Measurements from ENCODE around the gene PRKCZ. TPM values are rescaled to one million over a fixed set of nuclear protein-coding genes. Genes with fewer than 3 reads are reported as not detected.

Gene PRKCZ
- total RNA-seq, 1 experiment from 2014 or later: 1.9 TPM

DNA sequence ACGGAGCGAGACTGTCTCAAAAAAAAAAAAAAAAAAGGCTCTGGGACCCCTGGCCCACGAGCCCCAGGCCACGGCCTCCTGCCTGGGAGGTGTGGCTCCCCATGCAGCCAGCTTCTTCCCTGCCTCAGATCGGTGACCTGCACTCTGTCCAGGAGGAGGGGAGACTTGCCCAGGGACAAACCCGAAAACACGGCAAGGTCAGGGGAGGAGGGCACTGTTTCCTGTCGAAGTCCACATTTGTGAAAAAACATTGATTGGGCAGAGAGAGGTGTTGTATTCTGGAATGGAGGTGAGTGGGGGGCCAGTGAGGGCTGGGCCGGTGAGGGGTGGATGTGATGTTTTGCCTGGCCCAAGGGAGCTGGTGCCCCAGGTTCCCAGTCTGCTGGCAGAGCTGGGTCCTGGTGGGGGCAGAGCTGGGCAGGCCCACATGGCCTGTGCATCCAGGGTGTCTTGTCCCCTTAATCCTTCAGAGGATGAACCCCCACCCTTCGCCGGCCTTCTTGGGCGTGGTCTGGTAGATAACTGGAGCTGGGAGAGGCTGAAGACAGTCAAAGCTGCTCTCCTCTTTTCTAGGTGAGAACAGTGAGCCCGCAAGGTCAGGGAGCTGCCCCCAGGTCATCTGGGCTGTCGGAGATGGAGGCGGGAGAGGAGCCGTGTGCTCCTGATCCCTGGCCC lies 156.7 kb downstream of the PRKCZ start:
- no TSS peak for BruUV-seq (replicated peaks)
- DNase-seq (ENCODE audit: low spot score): no peak
- H3K27ac ChIP-seq (ENCODE audit: low read depth, low read length, poor library complexity, severe bottlenecking): no peak overlapping the region
- POLR2A ChIA-PET (ENCODE audit: low non-redundant PET): interaction anchor here (1.0 kb wide), 1 partner anchor 320 kb away, joined by 4 read pairs; the partner anchor contains the start of gene PANK4
- H3K4me3 ChIP-seq (ENCODE audit: low read depth, low read length, poor library complexity, severe bottlenecking): no peak overlapping the region
- intact Hi-C loops (cut with micrococcal nuclease; ENCODE audit: unreplicated experiment): no loop called here
- H3K4me1 ChIP-seq (ENCODE audit: insufficient read depth, low read length, poor library complexity, severe bottlenecking): peaks cover 20% of the 10 kb centered on the region
- H3K27me3 ChIP-seq (replicated peaks; ENCODE audit: insufficient read depth, low read depth, low read length, poor library complexity): no peaks in the 10 kb centered on the region
- CTCF ChIA-PET: interaction anchor here (0.6 kb wide), 1 partner anchor 95 kb away, joined by 8 read pairs; no protein-coding TSS in a partner anchor
- no peak for TF ChIP-seq CTCF (conservative IDR thresholded peaks at IDR 0.05; ENCODE audit: low read depth, low read length)
- no peak for TF ChIP-seq EZH2 (IDR thresholded peaks at IDR 0.05; ENCODE audit: borderline replicate concordance, low read depth, low read length, poor library complexity, severe bottlenecking)
- no peaks in the 10 kb centered on the region for H3K9me3 ChIP-seq (ENCODE audit: low read depth, low read length, poor library complexity, severe bottlenecking)
- no peaks in the 10 kb centered on the region for H3K36me3 ChIP-seq (ENCODE audit: insufficient read depth, low read length, poor library complexity, severe bottlenecking)

- Histone ChIP-seq H3K36me3 (ENCODE audit: insufficient read depth, low read length, poor library complexity, severe bottlenecking) (no peaks in the 10 kb centered on the region), H3K27ac (ENCODE audit: low read depth, low read length, poor library complexity, severe bottlenecking) (peak overlapping the region; percentile 47), H3K4me3 (ENCODE audit: low read depth, low read length, poor library complexity, severe bottlenecking) (no peak overlapping the region), H3K4me1 (ENCODE audit: insufficient read depth, low read length, poor library complexity, severe bottlenecking) (peaks cover 35% of the 10 kb centered on the region), H3K27me3 (replicated peaks; ENCODE audit: insufficient read depth, low read depth, low read length, poor library complexity) (no peaks in the 10 kb centered on the region), H3K9me3 (ENCODE audit: low read depth, low read length, poor library complexity, severe bottlenecking) (no peaks in the 10 kb centered on the region)
- BruUV-seq (replicated peaks): no TSS peak
- no peak for DNase-seq (ENCODE audit: low spot score)
- ChIA-PET CTCF (no interaction called here), POLR2A (ENCODE audit: low non-redundant PET) (interaction anchor here (1.0 kb wide), 1 partner anchor 318 kb away, joined by 4 read pairs; the partner anchor contains the start of gene PANK4)
- no peak for TF ChIP-seq CTCF (conservative IDR thresholded peaks at IDR 0.05; ENCODE audit: low read depth, low read length)
- no peak for TF ChIP-seq EZH2 (IDR thresholded peaks at IDR 0.05; ENCODE audit: borderline replicate concordance, low read depth, low read length, poor library complexity, severe bottlenecking)
- intact Hi-C loops (cut with micrococcal nuclease; ENCODE audit: unreplicated experiment): no loop called here
Observed at GRCh38 chr1:2208309-2209239, 158.4 kb downstream of the PRKCZ start.

DNA sequence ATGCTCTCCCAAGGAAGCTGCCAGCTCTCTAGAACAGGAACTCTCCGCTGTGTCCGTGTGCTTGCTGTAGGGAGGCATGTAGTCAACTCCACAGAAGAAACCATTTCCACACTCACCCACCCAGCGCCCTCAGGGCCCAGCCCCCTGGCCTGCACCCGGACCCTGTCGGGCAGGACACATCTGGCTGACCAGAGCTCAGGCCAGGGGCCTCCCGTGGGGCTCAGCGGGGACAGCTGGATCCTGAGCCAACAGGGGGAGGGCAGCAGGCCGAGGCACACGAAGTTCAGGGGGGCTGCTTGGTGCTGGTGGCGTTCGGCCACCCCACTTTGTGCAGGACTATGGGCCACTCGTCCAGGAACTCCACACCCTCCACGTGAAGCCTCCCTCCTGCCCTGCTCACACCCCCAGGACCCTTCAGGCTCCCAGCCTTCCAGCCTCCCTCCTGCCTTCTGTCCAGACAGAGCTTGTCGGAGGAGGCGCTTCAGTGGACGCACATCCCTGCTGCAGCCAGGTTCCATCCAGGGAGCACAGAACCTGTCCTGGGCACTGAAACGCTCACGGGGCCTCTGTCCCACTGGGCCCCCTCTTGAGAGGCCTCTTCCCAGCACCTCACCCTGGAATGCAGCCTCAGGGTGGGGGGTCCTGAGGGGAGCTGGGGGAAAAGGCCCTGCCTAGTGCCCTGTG lies 159.3 kb downstream of the PRKCZ start:
- intact Hi-C loops (cut with micrococcal nuclease; ENCODE audit: unreplicated experiment): no loop called here

More for the DNA sequence above, 159.3 kb downstream of the PRKCZ start:
- CTCF ChIA-PET: no interaction called here
- Histone ChIP-seq H3K36me3 (ENCODE audit: insufficient read depth, low read length, poor library complexity, severe bottlenecking) (no peaks in the 10 kb centered on the region), H3K27ac (ENCODE audit: low read depth, low read length, poor library complexity, severe bottlenecking) (peak overlapping the region; percentile 47), H3K9me3 (ENCODE audit: low read depth, low read length, poor library complexity, severe bottlenecking) (no peaks in the 10 kb centered on the region), H3K4me3 (ENCODE audit: low read depth, low read length, poor library complexity, severe bottlenecking) (no peak overlapping the region), H3K4me1 (ENCODE audit: insufficient read depth, low read length, poor library complexity, severe bottlenecking) (peaks cover 38% of the 10 kb centered on the region), H3K27me3 (replicated peaks; ENCODE audit: insufficient read depth, low read depth, low read length, poor library complexity) (no peaks in the 10 kb centered on the region)
- DNase-seq (ENCODE audit: low spot score): no peak
- no TSS peak for BruUV-seq (replicated peaks)
- no peak for TF ChIP-seq EZH2 (IDR thresholded peaks at IDR 0.05; ENCODE audit: borderline replicate concordance, low read depth, low read length, poor library complexity, severe bottlenecking)
- no peak for TF ChIP-seq CTCF (conservative IDR thresholded peaks at IDR 0.05; ENCODE audit: low read depth, low read length)
- POLR2A ChIA-PET (ENCODE audit: low non-redundant PET): no interaction called here
